ENCODE data around the gene MEGF8.
A peak's percentile ranks its signal among the peaks of the same experiment; 100 is the strongest.

MEGF8 gene

DNA sequence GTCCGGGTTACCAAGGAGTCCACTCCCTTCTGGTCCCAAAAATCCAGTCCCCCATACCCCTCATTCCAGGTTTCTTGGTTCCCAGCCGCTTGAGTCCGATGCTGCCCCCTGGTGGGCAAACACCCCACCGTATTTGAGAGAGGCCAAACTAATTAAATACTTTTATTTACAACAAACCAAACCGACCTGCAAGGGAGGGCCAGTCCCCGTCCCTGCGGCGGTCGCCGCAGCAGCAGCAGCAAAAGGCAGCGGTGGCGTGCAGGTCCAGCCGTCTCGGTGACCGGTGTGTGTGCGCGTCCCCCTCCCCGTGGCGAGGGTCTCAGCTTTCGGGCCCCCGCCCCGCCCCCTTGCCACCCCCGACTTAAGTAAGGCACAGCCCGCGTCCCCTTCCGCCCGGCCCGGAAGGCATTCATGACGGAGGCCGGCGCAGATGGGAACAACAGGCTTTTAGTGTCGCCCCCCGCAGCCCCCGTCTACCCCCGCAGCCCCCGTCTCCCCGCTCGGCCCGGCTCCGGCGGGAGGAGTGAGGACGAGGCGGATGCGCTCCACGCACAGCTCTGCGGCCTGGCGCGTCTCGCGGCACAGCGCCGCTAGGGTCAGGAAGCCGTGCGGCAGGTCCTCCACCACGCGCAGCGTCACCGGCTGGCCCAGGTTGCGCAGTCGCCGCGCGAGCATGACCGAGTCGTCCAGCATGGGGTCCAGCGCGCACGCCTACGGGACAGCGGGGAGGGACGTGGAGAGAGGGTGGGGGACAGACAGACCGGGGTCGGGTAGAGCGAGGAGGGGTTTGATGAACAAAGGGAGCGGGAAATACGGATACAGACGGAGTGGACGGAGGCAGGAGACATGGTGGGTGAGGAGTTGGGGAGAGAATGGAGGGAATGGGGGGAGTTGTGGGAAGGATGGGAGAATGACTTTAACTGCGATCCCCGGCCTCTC, 76.2 kb downstream of the MEGF8 start:
- no peak for TF ChIP-seq ZNF8 (CRISPR knock-in tag; IDR thresholded peaks at IDR 0.05)
- no peak for TF ChIP-seq ESRRG (CRISPR knock-in tag; IDR thresholded peaks at IDR 0.05)
- TF ChIP-seq CSDC2 (CRISPR knock-in tag; IDR thresholded peaks at IDR 0.05): no peak
- TF ChIP-seq, protein P1, sequence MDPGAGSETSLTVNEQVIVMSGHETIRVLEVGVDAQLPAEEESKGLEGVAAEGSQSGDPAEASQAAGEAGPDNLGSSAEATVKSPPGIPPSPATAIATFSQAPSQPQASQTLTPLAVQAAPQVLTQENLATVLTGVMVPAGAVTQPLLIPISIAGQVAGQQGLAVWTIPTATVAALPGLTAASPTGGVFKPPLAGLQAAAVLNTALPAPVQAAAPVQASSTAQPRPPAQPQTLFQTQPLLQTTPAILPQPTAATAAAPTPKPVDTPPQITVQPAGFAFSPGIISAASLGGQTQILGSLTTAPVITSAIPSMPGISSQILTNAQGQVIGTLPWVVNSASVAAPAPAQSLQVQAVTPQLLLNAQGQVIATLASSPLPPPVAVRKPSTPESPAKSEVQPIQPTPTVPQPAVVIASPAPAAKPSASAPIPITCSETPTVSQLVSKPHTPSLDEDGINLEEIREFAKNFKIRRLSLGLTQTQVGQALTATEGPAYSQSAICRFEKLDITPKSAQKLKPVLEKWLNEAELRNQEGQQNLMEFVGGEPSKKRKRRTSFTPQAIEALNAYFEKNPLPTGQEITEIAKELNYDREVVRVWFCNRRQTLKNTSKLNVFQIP (CRISPR knock-in tag; IDR thresholded peaks at IDR 0.05; ENCODE audit: borderline replicate concordance, low read depth): no peak
- TF ChIP-seq TOX (CRISPR knock-in tag; IDR thresholded peaks at IDR 0.05; ENCODE audit: borderline replicate concordance): no peak
- no peak for TF ChIP-seq SNAI2 (CRISPR knock-in tag; IDR thresholded peaks at IDR 0.05)
- TF ChIP-seq ZFP3 (CRISPR knock-in tag; IDR thresholded peaks at IDR 0.05): no peak
- no peak for TF ChIP-seq ZFP30 (CRISPR knock-in tag; IDR thresholded peaks at IDR 0.05)
- TF ChIP-seq, protein P2, sequence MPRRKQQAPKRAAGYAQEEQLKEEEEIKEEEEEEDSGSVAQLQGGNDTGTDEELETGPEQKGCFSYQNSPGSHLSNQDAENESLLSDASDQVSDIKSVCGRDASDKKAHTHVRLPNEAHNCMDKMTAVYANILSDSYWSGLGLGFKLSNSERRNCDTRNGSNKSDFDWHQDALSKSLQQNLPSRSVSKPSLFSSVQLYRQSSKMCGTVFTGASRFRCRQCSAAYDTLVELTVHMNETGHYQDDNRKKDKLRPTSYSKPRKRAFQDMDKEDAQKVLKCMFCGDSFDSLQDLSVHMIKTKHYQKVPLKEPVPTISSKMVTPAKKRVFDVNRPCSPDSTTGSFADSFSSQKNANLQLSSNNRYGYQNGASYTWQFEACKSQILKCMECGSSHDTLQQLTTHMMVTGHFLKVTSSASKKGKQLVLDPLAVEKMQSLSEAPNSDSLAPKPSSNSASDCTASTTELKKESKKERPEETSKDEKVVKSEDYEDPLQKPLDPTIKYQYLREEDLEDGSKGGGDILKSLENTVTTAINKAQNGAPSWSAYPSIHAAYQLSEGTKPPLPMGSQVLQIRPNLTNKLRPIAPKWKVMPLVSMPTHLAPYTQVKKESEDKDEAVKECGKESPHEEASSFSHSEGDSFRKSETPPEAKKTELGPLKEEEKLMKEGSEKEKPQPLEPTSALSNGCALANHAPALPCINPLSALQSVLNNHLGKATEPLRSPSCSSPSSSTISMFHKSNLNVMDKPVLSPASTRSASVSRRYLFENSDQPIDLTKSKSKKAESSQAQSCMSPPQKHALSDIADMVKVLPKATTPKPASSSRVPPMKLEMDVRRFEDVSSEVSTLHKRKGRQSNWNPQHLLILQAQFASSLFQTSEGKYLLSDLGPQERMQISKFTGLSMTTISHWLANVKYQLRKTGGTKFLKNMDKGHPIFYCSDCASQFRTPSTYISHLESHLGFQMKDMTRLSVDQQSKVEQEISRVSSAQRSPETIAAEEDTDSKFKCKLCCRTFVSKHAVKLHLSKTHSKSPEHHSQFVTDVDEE (CRISPR knock-in tag; IDR thresholded peaks at IDR 0.05): no peak
- ATAC-seq: peak; percentile 68

DNA sequence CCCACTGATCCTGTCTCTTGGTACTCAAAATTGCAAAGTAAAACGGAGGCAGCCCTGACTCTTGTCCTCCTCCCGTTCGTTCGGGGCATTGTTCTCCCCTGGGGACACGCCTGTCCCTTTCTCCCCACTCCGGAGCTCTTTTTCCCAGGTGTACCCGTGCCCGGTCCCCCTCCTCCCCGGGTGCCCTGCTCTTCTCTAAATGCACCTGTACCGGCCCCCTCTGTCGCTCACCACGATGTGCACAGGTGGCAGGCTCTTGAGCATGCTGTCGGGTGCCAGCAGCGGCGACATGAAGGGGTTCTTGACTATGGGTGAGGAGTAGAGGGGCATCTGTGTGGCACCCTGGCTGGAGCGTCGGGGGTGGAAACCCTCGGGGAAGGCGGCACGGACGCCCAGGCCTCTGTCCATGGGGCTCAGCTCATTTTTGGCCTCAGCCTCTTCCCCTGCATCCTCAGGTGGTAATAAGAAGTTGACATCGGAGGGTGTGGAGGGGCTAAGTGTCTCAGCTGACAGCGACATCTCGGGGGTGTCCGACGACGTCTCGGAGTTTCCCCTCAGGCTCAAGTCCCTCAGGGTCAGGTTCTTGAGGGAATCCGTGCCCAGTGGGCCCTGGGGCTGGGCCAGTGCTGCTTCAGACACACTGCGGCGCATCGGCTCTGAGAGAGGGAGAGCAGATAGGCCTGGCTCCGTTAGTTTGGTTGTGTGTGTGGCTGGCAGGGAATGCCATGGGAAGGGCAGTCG, 77.1 kb downstream of the MEGF8 start:
- TF ChIP-seq, protein P1 (CRISPR knock-in tag; IDR thresholded peaks at IDR 0.05; ENCODE audit: borderline replicate concordance, low read depth): no peak
- TF ChIP-seq TCF4 (CRISPR knock-in tag; IDR thresholded peaks at IDR 0.05; ENCODE audit: borderline replicate concordance) (no peak), ZC3H10 (CRISPR knock-in tag; IDR thresholded peaks at IDR 0.05) (no peak), ZNF565 (CRISPR knock-in tag; conservative IDR thresholded peaks at IDR 0.05; ENCODE audit: low read depth) (no peak), ZNF8 (CRISPR knock-in tag; IDR thresholded peaks at IDR 0.05) (no peak), BACH2 (CRISPR knock-in tag; IDR thresholded peaks at IDR 0.05; ENCODE audit: borderline replicate concordance) (no peak), ARNTL (CRISPR knock-in tag; IDR thresholded peaks at IDR 0.05; ENCODE audit: borderline replicate concordance, low read depth) (no peak), TOX (CRISPR knock-in tag; IDR thresholded peaks at IDR 0.05; ENCODE audit: borderline replicate concordance) (no peak), ZFP30 (CRISPR knock-in tag; IDR thresholded peaks at IDR 0.05) (no peak)
- ATAC-seq: no peak

DNA sequence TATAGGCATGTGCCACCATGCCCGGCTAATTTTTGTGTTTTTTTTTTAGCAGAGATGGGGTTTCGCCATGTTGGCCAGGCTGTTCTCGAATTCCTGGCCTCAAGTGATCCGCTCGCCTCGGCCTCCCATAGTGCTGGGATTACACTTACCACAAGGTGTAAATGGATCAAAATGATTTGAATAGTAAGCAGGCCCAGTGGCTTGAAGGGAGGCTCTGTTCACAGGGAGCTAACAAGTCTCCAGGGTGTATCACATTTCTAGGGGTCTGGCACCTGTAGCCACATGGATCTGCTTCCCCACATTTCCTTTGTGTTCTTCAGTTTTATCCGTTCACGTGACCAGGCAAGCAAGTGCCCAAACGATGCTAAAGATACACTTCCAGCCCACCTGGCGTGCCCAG, 78.2 kb downstream of the MEGF8 start:
- no peak for ATAC-seq
- TF ChIP-seq ZNF70 (CRISPR knock-in tag; IDR thresholded peaks at IDR 0.05): no peak
- TF ChIP-seq ZNF565 (CRISPR knock-in tag; conservative IDR thresholded peaks at IDR 0.05; ENCODE audit: low read depth): no peak
- TF ChIP-seq GLIS3 (CRISPR knock-in tag; IDR thresholded peaks at IDR 0.05): no peak
- no peak for TF ChIP-seq ISL1 (CRISPR knock-in tag; IDR thresholded peaks at IDR 0.05)
- TF ChIP-seq, protein P3, sequence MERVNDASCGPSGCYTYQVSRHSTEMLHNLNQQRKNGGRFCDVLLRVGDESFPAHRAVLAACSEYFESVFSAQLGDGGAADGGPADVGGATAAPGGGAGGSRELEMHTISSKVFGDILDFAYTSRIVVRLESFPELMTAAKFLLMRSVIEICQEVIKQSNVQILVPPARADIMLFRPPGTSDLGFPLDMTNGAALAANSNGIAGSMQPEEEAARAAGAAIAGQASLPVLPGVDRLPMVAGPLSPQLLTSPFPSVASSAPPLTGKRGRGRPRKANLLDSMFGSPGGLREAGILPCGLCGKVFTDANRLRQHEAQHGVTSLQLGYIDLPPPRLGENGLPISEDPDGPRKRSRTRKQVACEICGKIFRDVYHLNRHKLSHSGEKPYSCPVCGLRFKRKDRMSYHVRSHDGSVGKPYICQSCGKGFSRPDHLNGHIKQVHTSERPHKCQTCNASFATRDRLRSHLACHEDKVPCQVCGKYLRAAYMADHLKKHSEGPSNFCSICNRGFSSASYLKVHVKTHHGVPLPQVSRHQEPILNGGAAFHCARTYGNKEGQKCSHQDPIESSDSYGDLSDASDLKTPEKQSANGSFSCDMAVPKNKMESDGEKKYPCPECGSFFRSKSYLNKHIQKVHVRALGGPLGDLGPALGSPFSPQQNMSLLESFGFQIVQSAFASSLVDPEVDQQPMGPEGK (CRISPR knock-in tag; IDR thresholded peaks at IDR 0.05; ENCODE audit: borderline replicate concordance): no peak
- TF ChIP-seq, protein P1 (CRISPR knock-in tag; IDR thresholded peaks at IDR 0.05; ENCODE audit: borderline replicate concordance, low read depth): no peak
- TF ChIP-seq ZNF8 (CRISPR knock-in tag; IDR thresholded peaks at IDR 0.05): no peak
- TF ChIP-seq, protein P4, sequence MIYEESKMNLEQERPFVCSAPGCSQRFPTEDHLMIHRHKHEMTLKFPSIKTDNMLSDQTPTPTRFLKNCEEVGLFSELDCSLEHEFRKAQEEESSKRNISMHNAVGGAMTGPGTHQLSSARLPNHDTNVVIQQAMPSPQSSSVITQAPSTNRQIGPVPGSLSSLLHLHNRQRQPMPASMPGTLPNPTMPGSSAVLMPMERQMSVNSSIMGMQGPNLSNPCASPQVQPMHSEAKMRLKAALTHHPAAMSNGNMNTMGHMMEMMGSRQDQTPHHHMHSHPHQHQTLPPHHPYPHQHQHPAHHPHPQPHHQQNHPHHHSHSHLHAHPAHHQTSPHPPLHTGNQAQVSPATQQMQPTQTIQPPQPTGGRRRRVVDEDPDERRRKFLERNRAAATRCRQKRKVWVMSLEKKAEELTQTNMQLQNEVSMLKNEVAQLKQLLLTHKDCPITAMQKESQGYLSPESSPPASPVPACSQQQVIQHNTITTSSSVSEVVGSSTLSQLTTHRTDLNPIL (CRISPR knock-in tag; IDR thresholded peaks at IDR 0.05; ENCODE audit: low read depth): no peak
- TF ChIP-seq ZFP30 (CRISPR knock-in tag; IDR thresholded peaks at IDR 0.05): no peak

All from SK-N-SH treated with all-trans-retinoic acid at 6 μM for 48 hours (cell line).